GM23338 (cell line): Measurements from ENCODE around the gene IMMP2L.

Source experiments
- CREB1 ChIP-seq: fragments of 250-450 bp; sonication (Bioruptor Pico); IDR thresholded peaks from 2 replicates; pipeline ENCODE4 v1.5.0; 2020; ENCODE audit warnings: low read depth, mild to moderate bottlenecking, moderate library complexity
- EZH2 ChIP-seq: fragments of 200-600 bp; sonication (generic); IDR thresholded peaks from one replicate; pipeline ENCODE4 v1.8.0; 2017; ENCODE audit warnings: antibody characterized with exemption, mild to moderate bottlenecking, low read depth; ENCODE audit not compliant: unreplicated experiment
- EZH2phosphoT487 ChIP-seq: fragments of 200-600 bp; sonication (generic); IDR thresholded peaks from one replicate; pipeline ENCODE4 v1.8.1; 2018; ENCODE audit warnings: antibody characterized with exemption; ENCODE audit not compliant: unreplicated experiment
- NANOG ChIP-seq: IDR thresholded peaks from 2 replicates; pipeline ENCODE4 v1.6.1; 2016; ENCODE audit warnings: antibody characterized with exemption, borderline replicate concordance
- POLR2AphosphoS5 ChIP-seq: IDR thresholded peaks from 2 replicates; pipeline ENCODE4 v1.6.1; 2016; ENCODE audit warnings: antibody characterized with exemption, low read depth
- STAT1 ChIP-seq: IDR thresholded peaks from one replicate; pipeline ENCODE4 v1.6.1; 2016; ENCODE audit warnings: antibody characterized with exemption; ENCODE audit not compliant: unreplicated experiment
- ZNF114 ChIP-seq: fragments of 250-450 bp; sonication (Bioruptor Pico); IDR thresholded peaks from 2 replicates; pipeline ENCODE4 v1.5.0; 2020; ENCODE audit warnings: mild to moderate bottlenecking, moderate library complexity
- TF ChIP-seq, protein P1 (sequence below), 2 experiments: fragments of 200-600 bp in 1 of 2; sonication (generic) in 1 of 2; conservative IDR thresholded peaks; 2 replicates each; pipeline versions ENCODE4 v1.5.1 to v1.6.1; 2016 to 2017; ENCODE audit warnings: antibody characterized with exemption in 2 of 2, low read depth in 2 of 2, mild to moderate bottlenecking in 2 of 2, moderate library complexity in 1 of 2
- TF ChIP-seq, protein P2 (sequence below): IDR thresholded peaks from one replicate; pipeline ENCODE4 v1.6.1; 2018; ENCODE audit warnings: antibody characterized with exemption; ENCODE audit not compliant: unreplicated experiment

DNA sequence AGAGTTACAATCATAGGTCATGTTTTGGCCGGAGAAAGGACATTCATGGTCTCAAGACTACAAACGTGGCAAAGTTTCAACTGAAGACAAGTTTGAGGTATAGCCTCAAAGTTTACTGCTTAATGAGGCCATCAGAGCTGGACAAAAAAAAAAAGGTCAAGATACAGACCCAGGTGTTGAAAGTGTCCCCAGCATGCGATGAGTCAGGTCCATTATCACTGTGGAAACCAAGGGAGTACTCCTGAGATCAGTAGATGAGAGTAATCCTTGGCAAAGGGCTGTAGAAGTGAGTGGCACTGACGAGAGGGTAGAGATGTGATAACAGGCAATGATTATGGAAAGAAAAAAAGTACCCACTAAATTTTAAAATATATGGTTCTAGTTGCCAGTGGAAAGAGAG is 551.5 kb downstream of the IMMP2L start:
- no peak for TF ChIP-seq POLR2AphosphoS5
- TF ChIP-seq, protein P1, sequence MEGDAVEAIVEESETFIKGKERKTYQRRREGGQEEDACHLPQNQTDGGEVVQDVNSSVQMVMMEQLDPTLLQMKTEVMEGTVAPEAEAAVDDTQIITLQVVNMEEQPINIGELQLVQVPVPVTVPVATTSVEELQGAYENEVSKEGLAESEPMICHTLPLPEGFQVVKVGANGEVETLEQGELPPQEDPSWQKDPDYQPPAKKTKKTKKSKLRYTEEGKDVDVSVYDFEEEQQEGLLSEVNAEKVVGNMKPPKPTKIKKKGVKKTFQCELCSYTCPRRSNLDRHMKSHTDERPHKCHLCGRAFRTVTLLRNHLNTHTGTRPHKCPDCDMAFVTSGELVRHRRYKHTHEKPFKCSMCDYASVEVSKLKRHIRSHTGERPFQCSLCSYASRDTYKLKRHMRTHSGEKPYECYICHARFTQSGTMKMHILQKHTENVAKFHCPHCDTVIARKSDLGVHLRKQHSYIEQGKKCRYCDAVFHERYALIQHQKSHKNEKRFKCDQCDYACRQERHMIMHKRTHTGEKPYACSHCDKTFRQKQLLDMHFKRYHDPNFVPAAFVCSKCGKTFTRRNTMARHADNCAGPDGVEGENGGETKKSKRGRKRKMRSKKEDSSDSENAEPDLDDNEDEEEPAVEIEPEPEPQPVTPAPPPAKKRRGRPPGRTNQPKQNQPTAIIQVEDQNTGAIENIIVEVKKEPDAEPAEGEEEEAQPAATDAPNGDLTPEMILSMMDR (conservative IDR thresholded peaks at IDR 0.05; ENCODE audit: low read depth in 2 of 2) = no peak
- TF ChIP-seq NANOG = no peak
- no peak for TF ChIP-seq EZH2phosphoT487
- TF ChIP-seq EZH2 = no peak
- no peak for TF ChIP-seq CREB1 (CRISPR knock-in tag)
- TF ChIP-seq ZNF114 = no peak
- TF ChIP-seq, protein P2, sequence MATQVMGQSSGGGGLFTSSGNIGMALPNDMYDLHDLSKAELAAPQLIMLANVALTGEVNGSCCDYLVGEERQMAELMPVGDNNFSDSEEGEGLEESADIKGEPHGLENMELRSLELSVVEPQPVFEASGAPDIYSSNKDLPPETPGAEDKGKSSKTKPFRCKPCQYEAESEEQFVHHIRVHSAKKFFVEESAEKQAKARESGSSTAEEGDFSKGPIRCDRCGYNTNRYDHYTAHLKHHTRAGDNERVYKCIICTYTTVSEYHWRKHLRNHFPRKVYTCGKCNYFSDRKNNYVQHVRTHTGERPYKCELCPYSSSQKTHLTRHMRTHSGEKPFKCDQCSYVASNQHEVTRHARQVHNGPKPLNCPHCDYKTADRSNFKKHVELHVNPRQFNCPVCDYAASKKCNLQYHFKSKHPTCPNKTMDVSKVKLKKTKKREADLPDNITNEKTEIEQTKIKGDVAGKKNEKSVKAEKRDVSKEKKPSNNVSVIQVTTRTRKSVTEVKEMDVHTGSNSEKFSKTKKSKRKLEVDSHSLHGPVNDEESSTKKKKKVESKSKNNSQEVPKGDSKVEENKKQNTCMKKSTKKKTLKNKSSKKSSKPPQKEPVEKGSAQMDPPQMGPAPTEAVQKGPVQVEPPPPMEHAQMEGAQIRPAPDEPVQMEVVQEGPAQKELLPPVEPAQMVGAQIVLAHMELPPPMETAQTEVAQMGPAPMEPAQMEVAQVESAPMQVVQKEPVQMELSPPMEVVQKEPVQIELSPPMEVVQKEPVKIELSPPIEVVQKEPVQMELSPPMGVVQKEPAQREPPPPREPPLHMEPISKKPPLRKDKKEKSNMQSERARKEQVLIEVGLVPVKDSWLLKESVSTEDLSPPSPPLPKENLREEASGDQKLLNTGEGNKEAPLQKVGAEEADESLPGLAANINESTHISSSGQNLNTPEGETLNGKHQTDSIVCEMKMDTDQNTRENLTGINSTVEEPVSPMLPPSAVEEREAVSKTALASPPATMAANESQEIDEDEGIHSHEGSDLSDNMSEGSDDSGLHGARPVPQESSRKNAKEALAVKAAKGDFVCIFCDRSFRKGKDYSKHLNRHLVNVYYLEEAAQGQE = no peak
- TF ChIP-seq STAT1 = no peak
